GM12878 (cell line): Measurements from ENCODE around the gene FAM162A.

Source experiments
- BCL11A ChIP-seq: IDR thresholded peaks from 2 replicates; pipeline ENCODE4 v1.6.1; 2011; ENCODE audit warnings: low read depth, low read length
- BCLAF1 ChIP-seq: fragments of 450-650 bp; IDR thresholded peaks from 2 replicates; pipeline ENCODE4 v1.6.1; 2017; ENCODE audit warnings: antibody characterized with exemption, mild to moderate bottlenecking, moderate library complexity
- BHLHE40 ChIP-seq, 2 experiments: fragments of 450-650 bp in 1 of 2; IDR thresholded peaks; 2 replicates each; pipeline ENCODE4 v1.6.1; 2011 to 2017; ENCODE audit warnings: low read depth in 2 of 2, borderline replicate concordance in 1 of 2, improper control_type of control experiment in 1 of 2, low read length in 1 of 2, mild to moderate bottlenecking in 1 of 2
- CTCF ChIP-seq, 3 experiments: IDR thresholded peaks in 2 of 3; conservative IDR thresholded peaks in 1 of 3; 2 replicates each; pipeline ENCODE4 v1.5.1; 2011; ENCODE audit warnings: low read depth in 3 of 3, low read length in 3 of 3, mild to moderate bottlenecking in 3 of 3, control low read depth in 2 of 3, moderate library complexity in 2 of 3, inconsistent platforms in 1 of 3, mixed read lengths in 1 of 3; ENCODE audit not compliant: control insufficient read depth in 2 of 3, insufficient read depth in 1 of 3; ENCODE audit errors: extremely low read depth in 1 of 3
- DPF2 ChIP-seq: fragments of 450-650 bp; IDR thresholded peaks from 2 replicates; pipeline ENCODE4 v1.6.1; 2017; ENCODE audit warnings: mild to moderate bottlenecking
- E2F8 ChIP-seq: fragments of 450-650 bp; IDR thresholded peaks from 2 replicates; pipeline ENCODE4 v1.6.1; 2018; ENCODE audit warnings: mild to moderate bottlenecking, low read depth, moderate library complexity; ENCODE audit not compliant: partially characterized antibody
- EZH2 ChIP-seq: IDR thresholded peaks from 2 replicates; pipeline ENCODE4 v1.6.1; 2012; ENCODE audit warnings: low read depth, mild to moderate bottlenecking, control low read depth, inconsistent platforms, low read length, borderline replicate concordance; ENCODE audit not compliant: control insufficient read depth
- FOXM1 ChIP-seq: IDR thresholded peaks from 2 replicates; pipeline ENCODE4 v1.6.1; 2012; ENCODE audit warnings: low read depth, mild to moderate bottlenecking, inconsistent platforms, low read length, moderate library complexity
- MTA2 ChIP-seq: fragments of 450-650 bp; IDR thresholded peaks from 2 replicates; pipeline ENCODE4 v1.6.1; 2016; ENCODE audit warnings: low read depth, mild to moderate bottlenecking, moderate library complexity
- MXI1 ChIP-seq: fragments of 150-350 bp; IDR thresholded peaks from 2 replicates; pipeline ENCODE4 v1.6.1; 2011; ENCODE audit warnings: low read depth, mild to moderate bottlenecking, inconsistent platforms, low read length, improper control_type of control experiment
- MYC ChIP-seq: IDR thresholded peaks from 2 replicates; pipeline ENCODE4 v1.6.1; 2011; ENCODE audit warnings: mild to moderate bottlenecking, low read length, moderate library complexity, inconsistent platforms; ENCODE audit not compliant: insufficient read depth, insufficient replicate concordance, insufficient read length, severe bottlenecking
- POLR2A ChIP-seq: IDR thresholded peaks from 2 replicates; pipeline ENCODE4 v1.6.1; 2011; ENCODE audit warnings: low read depth, mild to moderate bottlenecking, low read length
- RCOR1 ChIP-seq: conservative IDR thresholded peaks from 2 replicates; pipeline ENCODE4 v1.6.1; 2012; ENCODE audit warnings: low read depth, low read length, improper control_type of control experiment
- SIN3A ChIP-seq: IDR thresholded peaks from 2 replicates; pipeline ENCODE4 v1.6.1; 2012; ENCODE audit warnings: low read depth, low read length, improper control_type of control experiment

GRCh38 chr3:122356402-122356801 lies 27.6 kb upstream of the FAM162A start:
- TF ChIP-seq CTCF (IDR thresholded peaks at IDR 0.05 in 2 of 3, conservative IDR thresholded peaks at IDR 0.05 in 1 of 3; ENCODE audit: control insufficient read depth in 2 of 3, extremely low read depth in 1 of 3, insufficient read depth in 1 of 3, low read depth in 3 of 3, low read length in 3 of 3): peak; percentile 49 to 80 (median 51); a peak in 4 of 6 replicates
- TF ChIP-seq MTA2: no peak
- no peak for TF ChIP-seq DPF2
- no peak for TF ChIP-seq BHLHE40 (IDR thresholded peaks at IDR 0.05; ENCODE audit: borderline replicate concordance in 1 of 2, low read depth in 2 of 2, low read length in 1 of 2)
- TF ChIP-seq MXI1: no peak
- TF ChIP-seq EZH2: no peak
- no peak for TF ChIP-seq MYC
- TF ChIP-seq BCL11A: no peak
- no peak for TF ChIP-seq RCOR1
- no peak for TF ChIP-seq POLR2A
- TF ChIP-seq BCLAF1: no peak
- no peak for TF ChIP-seq FOXM1
- no peak for TF ChIP-seq E2F8
- TF ChIP-seq SIN3A: no peak
